B cell (primary cell): ENCODE measurements around the gene AQP4.

Experiments
- EZH2 ChIP-seq: IDR thresholded peaks from 2 replicates; pipeline ENCODE4 v1.6.1; 2012; ENCODE audit warnings: borderline replicate concordance, low read depth, mild to moderate bottlenecking, moderate library complexity, low read length; ENCODE audit not compliant: insufficient read depth, poor library complexity, severe bottlenecking
- TF ChIP-seq, protein P1 (sequence below): fragments of 200-600 bp; IDR thresholded peaks from one replicate; pipeline ENCODE4 v1.8.0; 2022; ENCODE audit warnings: antibody characterized with exemption, mild to moderate bottlenecking

- TF ChIP-seq, protein P1, sequence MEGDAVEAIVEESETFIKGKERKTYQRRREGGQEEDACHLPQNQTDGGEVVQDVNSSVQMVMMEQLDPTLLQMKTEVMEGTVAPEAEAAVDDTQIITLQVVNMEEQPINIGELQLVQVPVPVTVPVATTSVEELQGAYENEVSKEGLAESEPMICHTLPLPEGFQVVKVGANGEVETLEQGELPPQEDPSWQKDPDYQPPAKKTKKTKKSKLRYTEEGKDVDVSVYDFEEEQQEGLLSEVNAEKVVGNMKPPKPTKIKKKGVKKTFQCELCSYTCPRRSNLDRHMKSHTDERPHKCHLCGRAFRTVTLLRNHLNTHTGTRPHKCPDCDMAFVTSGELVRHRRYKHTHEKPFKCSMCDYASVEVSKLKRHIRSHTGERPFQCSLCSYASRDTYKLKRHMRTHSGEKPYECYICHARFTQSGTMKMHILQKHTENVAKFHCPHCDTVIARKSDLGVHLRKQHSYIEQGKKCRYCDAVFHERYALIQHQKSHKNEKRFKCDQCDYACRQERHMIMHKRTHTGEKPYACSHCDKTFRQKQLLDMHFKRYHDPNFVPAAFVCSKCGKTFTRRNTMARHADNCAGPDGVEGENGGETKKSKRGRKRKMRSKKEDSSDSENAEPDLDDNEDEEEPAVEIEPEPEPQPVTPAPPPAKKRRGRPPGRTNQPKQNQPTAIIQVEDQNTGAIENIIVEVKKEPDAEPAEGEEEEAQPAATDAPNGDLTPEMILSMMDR = no peak
- no peak for TF ChIP-seq EZH2
Measured at GRCh38 chr18:26818461-26818860, 47.0 kb downstream of the AQP4 start.
